GM19023 (cell line): ENCODE results near the gene MPC1.

Experiments
- ATAC-seq: cut with Tn5 transposase; IDR thresholded peaks from one replicate; pipeline ENCODE4 v1.9.1; 2021; ENCODE audit warnings: mild to moderate bottlenecking, moderate library complexity; ENCODE audit not compliant: unreplicated experiment

The MPC1 gene

DNA sequence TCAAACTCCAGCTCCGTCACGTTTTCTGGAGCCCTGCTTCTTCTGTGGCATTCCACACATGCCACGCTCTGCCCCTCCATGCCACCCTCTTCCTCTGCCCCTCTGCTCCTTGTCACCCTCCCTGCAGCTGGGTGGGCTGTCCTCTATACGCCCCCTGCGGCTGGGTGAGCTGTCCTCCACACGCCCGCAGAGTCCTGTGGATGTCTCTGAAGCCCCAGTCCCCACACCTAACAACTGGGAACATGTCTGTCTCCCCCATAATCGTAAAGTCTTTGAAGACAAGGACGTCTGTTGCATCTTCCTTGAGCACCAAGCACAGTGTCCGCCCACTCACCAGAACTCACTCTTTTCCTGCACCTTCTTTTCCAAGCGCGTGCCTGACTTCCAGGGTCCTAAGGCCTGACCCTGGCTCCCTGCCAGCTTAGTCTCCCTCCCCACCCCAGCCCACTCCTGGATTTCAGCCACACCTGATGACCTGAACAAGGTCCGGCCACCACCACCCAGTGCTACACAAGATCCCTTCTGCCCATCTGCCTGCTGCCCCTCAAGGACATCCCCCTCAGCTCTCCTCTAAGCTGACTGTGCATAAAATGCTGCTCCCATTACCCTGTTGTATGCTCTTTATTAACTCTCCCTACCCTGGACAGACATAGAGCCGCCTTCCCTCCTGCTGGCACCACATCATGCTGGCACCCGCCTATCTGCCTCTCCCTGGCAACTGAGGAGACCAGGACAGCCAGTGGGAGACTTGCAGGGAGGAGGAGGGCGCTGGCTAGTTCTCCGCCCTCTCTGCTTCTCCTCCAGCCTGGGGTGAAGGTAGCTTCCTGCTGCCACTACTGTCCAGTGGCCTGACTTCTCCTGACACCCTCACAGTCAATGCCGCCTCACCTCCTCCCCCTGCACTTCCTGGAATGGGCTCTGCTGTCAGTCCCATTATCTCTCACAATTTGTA, 63.8 kb downstream of the MPC1 start:
- ATAC-seq, result no peak

DNA sequence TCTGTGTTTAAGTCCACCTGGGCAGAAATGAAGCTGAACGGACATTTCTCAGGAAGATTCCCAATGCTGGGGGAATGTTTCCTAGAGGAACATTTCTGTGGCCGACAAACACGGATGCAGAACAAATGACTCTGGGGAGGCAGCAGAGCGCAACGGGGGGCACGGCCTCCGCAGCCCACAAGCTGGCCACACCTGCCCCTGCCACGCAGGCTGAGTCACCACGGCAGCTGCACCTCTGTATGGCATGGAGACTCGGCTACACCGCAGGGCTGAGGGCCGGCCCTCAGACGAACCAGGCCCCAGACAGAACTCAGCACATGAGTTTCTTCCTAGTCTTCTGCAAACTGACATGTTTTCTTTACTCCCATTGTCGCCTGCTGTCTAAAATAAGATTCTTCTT, 64.5 kb downstream of the MPC1 start:
- no peak for ATAC-seq

DNA sequence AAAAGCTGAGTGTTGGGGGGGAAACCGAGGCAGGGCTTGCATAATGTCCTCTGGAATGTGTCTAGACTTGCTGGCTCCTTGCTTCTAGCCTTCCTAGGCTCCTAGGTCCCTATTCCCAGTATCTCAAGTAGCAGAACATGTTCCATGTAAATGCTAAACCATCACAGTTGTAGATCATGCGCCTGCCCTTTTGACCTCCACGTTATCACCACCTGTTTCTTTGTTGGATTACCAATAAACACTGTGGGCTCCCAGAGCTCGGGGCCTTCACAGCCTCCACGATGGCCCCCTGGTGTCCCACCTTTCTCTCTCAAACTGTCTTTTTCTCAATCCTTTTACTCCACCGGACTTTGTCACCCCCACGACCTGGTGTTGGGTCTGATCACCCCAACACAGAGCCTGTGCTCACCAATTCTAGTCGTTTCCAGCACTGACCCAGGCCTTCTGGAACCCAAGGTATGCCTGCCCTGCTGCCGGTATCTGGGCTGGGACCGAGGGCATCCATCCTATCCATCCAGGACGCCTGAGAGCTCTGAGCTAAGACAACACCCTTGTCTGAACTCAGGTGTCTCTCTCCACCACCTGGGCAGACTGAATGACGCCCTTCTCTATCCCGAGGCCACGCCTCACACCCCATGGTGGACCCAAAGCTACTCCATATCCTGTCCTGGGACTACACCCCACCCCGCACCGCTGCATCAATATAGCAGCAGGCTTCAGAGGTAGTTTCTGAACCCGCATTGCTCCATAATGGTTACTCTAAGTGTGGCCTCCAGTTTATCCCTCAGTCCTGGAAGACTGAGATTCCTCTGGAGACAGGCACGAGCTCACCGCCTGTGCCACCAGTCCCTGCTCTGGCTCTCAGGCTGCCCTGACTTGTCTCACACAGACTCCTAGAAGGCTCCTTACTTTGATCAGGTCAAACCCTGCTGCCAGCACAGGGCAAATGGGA, 65.2 kb downstream of the MPC1 start:
- no peak for ATAC-seq

DNA sequence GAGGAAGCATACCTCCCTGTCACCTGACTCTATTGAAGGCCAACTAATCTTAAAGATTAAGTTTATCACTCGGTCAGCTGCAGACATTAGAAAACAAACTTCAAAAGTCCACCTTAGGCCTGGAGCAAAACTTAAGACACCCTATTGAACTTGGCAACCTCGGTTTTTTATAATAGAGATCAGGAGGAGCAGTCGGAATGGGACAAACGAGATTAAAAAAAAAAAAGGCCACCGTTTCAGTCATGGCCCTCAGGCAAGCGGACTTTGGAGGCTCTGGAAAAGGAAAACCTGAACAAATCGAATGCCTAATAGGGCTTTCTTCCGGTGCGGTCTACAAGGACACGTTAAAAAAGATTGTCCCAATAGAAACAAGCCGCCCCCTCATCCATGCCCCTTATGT, 67.3 kb downstream of the MPC1 start:
- no peak for ATAC-seq
